ENCODE data around the gene MCTP1.

The MCTP1 gene

DNA sequence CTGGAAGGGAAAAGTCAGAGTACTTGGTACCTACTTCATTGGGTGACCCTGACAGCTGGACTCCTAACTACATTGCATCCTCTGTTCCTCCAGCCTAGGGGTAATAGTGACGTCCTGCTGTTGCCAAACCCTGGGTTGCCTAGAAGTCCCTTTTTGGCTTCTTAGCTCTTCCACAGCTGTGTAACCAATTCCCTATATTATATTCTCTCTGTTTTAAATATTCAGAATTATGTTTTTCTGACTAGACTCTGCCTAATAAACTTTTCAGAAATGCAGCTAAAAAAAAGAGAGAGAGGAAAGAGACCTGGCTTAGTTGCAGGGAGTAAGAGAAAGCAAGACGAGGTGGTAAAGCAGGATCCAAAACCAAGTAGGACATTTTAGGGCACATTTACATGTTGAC is 28.4 kb downstream of the MCTP1 start:
- Histone ChIP-seq H3K27ac (ENCODE audit: low read length) (no peak overlapping the region), H3K4me3 (ENCODE audit: low read length) (no peak overlapping the region), H3K27me3 (ENCODE audit: control insufficient read depth, insufficient read depth, low read length) (no peaks in the 10 kb centered on the region), H3K9me3 (ENCODE audit: control insufficient read depth, insufficient read depth, low read length) (no peaks in the 10 kb centered on the region), H3K36me3 (ENCODE audit: control insufficient read depth, insufficient read depth, low read length) (no peaks in the 10 kb centered on the region), H3K4me1 (ENCODE audit: control insufficient read depth, insufficient read depth, low read length) (no peaks in the 10 kb centered on the region)
- no peak for DNase-seq (ENCODE audit: low read depth, low spot score)
- no CpG with 5 or more reads among the region's 2 CpGs for WGBS (ENCODE audit: insufficient coverage, insufficient read length)

DNA sequence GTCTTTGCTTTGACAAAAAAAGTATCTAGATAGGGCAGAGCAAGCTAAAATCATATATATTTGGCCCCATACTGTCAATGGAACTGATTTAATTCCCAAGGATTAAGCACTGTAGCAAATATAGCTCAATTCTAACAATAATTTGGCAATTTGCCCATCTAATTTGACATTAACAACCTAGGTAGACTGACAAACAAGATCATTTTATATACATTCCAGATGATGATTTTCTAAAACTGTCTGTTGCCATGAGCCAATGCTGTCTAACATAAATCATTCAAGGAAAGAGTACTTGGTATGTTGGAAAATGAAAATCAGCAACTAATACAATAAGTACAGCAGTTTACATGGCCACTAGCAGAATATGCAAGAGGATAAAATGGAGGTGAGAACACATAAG is 32.1 kb downstream of the MCTP1 start:
- no peak for DNase-seq (ENCODE audit: low read depth, low spot score)
- Histone ChIP-seq H3K9me3 (ENCODE audit: control insufficient read depth, insufficient read depth, low read length) (no peaks in the 10 kb centered on the region), H3K4me1 (ENCODE audit: control insufficient read depth, insufficient read depth, low read length) (no peaks in the 10 kb centered on the region), H3K27ac (ENCODE audit: low read length) (no peak overlapping the region), H3K27me3 (ENCODE audit: control insufficient read depth, insufficient read depth, low read length) (no peaks in the 10 kb centered on the region), H3K36me3 (ENCODE audit: control insufficient read depth, insufficient read depth, low read length) (no peaks in the 10 kb centered on the region), H3K4me3 (ENCODE audit: low read length) (no peak overlapping the region)

DNA sequence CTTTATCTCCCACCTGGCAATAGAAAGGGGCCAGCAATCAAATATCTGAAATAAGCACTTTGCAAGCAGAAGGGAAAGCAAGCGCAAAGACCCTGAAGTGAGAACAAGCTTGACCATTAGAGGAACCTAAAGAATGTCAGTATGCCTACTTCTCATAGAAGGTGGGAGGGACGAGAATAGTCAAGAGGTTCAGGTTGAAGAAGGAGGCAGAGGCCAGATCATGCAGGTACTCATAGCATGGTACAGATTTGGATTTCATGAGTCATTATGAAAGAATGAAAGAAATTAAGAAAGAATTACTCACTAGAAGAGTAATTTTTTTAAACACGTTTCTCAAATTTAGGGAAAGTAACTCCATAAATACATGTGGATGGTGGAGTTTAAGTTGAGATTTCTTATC is 33.7 kb downstream of the MCTP1 start:
- Histone ChIP-seq H3K4me1 (ENCODE audit: control insufficient read depth, insufficient read depth, low read length) (no peaks in the 10 kb centered on the region), H3K27ac (ENCODE audit: low read length) (no peak overlapping the region), H3K4me3 (ENCODE audit: low read length) (no peak overlapping the region), H3K9me3 (ENCODE audit: control insufficient read depth, insufficient read depth, low read length) (no peaks in the 10 kb centered on the region), H3K36me3 (ENCODE audit: control insufficient read depth, insufficient read depth, low read length) (no peaks in the 10 kb centered on the region), H3K27me3 (ENCODE audit: control insufficient read depth, insufficient read depth, low read length) (no peaks in the 10 kb centered on the region)
- no CpG with 5 or more reads among the region's 3 CpGs for WGBS (ENCODE audit: insufficient coverage, insufficient read length)
- no peak for DNase-seq (ENCODE audit: low read depth, low spot score)

DNA sequence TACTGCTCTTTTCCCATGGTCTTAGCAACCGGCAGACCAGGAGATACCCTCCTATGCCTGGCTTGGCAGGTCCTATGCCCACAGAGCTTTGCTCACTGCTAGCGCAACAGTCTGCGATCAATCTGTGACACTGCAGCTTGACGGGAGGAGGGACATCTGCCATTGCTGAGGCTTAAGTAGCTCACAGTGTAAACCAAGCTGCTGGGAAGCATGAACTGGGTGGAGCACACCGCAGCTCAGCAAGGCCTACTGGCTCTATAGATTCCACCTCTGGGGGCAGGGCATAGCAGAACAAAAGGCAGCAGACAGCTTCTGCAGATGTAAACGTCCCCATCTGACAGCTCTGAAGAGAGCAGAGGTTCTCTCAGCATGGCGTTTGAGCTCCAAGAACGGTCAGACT is 40.4 kb downstream of the MCTP1 start:
- no CpG with 5 or more reads among the region's 8 CpGs for WGBS (ENCODE audit: insufficient coverage, insufficient read length)

DNA sequence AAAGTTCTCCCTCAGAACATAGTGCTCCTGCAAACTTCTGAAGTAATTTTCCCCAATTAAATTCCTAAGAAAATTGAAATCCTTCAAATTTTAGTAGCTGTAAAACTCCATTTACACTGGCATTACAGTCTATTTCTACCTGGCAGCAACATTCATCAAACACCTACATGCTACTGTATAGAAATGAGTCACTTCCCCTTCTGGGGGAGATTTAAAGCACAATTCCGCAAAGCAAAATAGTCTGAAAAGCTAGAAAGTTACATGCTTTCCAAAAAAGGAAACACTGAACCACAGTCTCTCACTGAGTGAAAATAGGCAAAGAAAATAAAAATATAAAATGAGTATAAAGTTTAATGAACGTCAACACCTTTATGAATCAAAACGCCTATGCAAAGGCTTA is 43.3 kb downstream of the MCTP1 start:
- H3K27me3 ChIP-seq (ENCODE audit: control insufficient read depth, insufficient read depth, low read length) = no peaks in the 10 kb centered on the region
- no peaks in the 10 kb centered on the region for H3K36me3 ChIP-seq (ENCODE audit: control insufficient read depth, insufficient read depth, low read length)
- H3K9me3 ChIP-seq (ENCODE audit: control insufficient read depth, insufficient read depth, low read length) = no peaks in the 10 kb centered on the region
- WGBS (ENCODE audit: insufficient coverage, insufficient read length) = no CpG with 5 or more reads among the region's 3 CpGs
- H3K27ac ChIP-seq (ENCODE audit: low read length) = no peak overlapping the region
- H3K4me1 ChIP-seq (ENCODE audit: control insufficient read depth, insufficient read depth, low read length) = no peaks in the 10 kb centered on the region
- H3K4me3 ChIP-seq (ENCODE audit: low read length) = no peak overlapping the region
- no peak for DNase-seq (ENCODE audit: low read depth, low spot score)

More for the DNA sequence above, 40.4 kb downstream of the MCTP1 start:
- H3K27me3 ChIP-seq (ENCODE audit: control insufficient read depth, insufficient read depth, low read length) = no peaks in the 10 kb centered on the region
- no peaks in the 10 kb centered on the region for H3K9me3 ChIP-seq (ENCODE audit: control insufficient read depth, insufficient read depth, low read length)
- no peak for DNase-seq (ENCODE audit: low read depth, low spot score)
- H3K27ac ChIP-seq (ENCODE audit: low read length) = no peak overlapping the region
- no peaks in the 10 kb centered on the region for H3K36me3 ChIP-seq (ENCODE audit: control insufficient read depth, insufficient read depth, low read length)
- no peaks in the 10 kb centered on the region for H3K4me1 ChIP-seq (ENCODE audit: control insufficient read depth, insufficient read depth, low read length)
- H3K4me3 ChIP-seq (ENCODE audit: low read length) = no peak overlapping the region

DNA sequence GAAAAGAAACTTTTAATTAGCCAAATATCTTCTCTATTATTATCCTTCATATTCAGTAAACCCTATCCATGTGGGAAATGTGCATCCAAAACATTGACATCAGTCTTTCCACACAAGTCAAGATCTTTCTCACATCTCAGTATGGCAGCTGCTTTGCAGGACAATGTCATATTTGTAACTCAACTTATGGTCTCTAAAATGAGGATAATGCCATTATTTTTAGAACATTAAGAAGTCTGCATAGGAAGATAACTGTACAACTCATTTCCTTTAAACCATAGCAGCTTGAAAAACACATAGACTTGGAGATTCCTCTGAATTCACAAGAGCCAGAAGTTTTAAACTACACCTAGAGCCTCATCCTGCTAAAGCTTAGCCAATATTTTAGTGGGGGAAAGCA is 43.7 kb downstream of the MCTP1 start:
- Histone ChIP-seq H3K27ac (ENCODE audit: low read length) (no peak overlapping the region), H3K36me3 (ENCODE audit: control insufficient read depth, insufficient read depth, low read length) (no peaks in the 10 kb centered on the region), H3K4me1 (ENCODE audit: control insufficient read depth, insufficient read depth, low read length) (no peaks in the 10 kb centered on the region), H3K27me3 (ENCODE audit: control insufficient read depth, insufficient read depth, low read length) (no peaks in the 10 kb centered on the region), H3K9me3 (ENCODE audit: control insufficient read depth, insufficient read depth, low read length) (no peaks in the 10 kb centered on the region), H3K4me3 (ENCODE audit: low read length) (no peak overlapping the region)
- DNase-seq (ENCODE audit: low read depth, low spot score) = no peak

DNA sequence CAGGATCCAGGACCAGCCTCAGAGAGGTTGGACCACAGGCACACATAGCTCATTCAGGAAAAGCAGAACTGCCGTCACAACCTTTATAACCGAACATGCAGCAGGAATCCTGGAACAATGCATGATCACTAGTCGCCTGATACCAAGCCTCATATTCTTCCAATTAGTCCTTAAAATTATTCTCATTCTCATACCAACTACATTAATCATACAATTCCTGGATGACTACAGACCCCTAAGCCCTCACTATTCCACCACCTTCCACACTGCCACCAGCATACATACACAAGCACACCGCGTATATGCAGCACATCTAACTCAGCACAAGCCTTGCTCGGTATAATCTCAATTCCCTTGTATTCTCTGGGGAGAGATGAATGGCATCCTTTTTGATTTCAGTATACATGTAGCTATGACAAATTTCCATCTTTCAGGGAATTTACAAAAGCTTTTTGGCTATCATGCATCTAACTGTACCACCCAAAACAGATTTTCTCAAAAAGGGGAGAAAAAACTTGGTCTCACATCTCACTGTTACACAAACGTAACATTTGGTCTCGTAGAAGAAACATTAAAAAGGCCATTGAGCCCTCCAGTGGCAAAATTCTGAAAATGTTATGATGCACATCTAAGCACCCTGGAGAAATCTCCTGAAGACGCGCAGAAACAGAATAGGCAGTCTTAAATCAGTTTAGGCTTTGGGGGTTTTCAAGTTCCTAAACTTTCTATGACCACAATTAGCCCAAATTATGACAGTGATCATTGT is 46.2 kb downstream of the MCTP1 start:
- no peaks in the 10 kb centered on the region for H3K4me1 ChIP-seq (ENCODE audit: control insufficient read depth, insufficient read depth, low read length)
- no peaks in the 10 kb centered on the region for H3K9me3 ChIP-seq (ENCODE audit: control insufficient read depth, insufficient read depth, low read length)
- H3K27me3 ChIP-seq (ENCODE audit: control insufficient read depth, insufficient read depth, low read length) = no peaks in the 10 kb centered on the region
- H3K36me3 ChIP-seq (ENCODE audit: control insufficient read depth, insufficient read depth, low read length) = no peaks in the 10 kb centered on the region
- H3K4me3 ChIP-seq (ENCODE audit: low read length) = no peak overlapping the region
- no peak overlapping the region for H3K27ac ChIP-seq (ENCODE audit: low read length)
- WGBS (ENCODE audit: insufficient coverage, insufficient read length) = 100% methylated on average over 1 of the region's 10 CpGs
- DNase-seq (ENCODE audit: low read depth, low spot score) = no peak

DNA sequence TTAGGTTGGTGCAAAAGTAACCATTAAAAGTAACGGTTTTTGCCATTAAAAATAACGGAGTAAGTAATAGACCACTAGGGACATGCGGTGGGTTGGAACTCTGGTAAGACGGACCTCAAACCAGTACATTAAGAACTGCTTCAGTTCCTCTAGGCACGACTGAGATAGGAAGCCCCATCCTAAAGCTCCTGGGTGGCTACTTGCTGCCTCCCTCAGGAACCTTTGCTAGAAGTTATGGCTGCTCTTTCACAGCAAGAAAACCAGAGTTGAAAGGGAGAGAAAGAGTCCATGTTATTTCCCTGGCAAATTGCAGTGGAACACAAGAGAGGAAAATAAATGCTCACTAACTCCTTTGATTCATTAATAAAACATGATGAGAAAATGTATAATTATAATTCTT is 47.6 kb downstream of the MCTP1 start:
- Histone ChIP-seq H3K27me3 (ENCODE audit: control insufficient read depth, insufficient read depth, low read length) (no peaks in the 10 kb centered on the region), H3K27ac (ENCODE audit: low read length) (no peak overlapping the region), H3K36me3 (ENCODE audit: control insufficient read depth, insufficient read depth, low read length) (no peaks in the 10 kb centered on the region), H3K4me1 (ENCODE audit: control insufficient read depth, insufficient read depth, low read length) (no peaks in the 10 kb centered on the region), H3K9me3 (ENCODE audit: control insufficient read depth, insufficient read depth, low read length) (no peaks in the 10 kb centered on the region), H3K4me3 (ENCODE audit: low read length) (no peak overlapping the region)
- no peak for DNase-seq (ENCODE audit: low read depth, low spot score)
- WGBS (ENCODE audit: insufficient coverage, insufficient read length) = no CpG with 5 or more reads among the region's 5 CpGs

DNA sequence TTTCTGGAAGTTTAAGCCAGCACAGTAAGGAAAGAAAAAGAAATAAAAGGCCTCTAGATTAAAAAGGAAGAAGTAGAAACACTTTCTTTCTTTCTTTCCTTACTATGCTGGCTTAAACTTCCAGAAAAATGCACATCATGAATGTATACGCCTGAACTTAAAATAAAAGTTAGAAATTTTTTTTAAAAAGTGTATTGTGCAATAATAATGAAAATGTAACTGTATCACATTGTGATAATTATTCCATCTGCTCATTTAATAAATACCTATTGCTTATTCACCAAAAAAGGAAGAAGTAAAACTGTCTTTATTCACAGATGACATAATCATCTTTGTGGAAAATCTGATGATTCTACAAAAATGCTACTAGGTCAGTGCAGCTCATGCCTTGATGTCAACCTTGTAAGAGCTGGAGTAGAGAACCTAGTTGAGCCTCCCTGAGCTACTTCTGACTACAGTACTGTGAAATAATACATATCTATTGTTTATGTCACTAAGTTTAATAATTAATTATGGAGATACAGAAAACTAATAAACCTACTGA is 49.4 kb downstream of the MCTP1 start:
- no peak for DNase-seq (ENCODE audit: low read depth, low spot score)
- H3K27me3 ChIP-seq (ENCODE audit: control insufficient read depth, insufficient read depth, low read length) = no peaks in the 10 kb centered on the region
- H3K9me3 ChIP-seq (ENCODE audit: control insufficient read depth, insufficient read depth, low read length) = no peaks in the 10 kb centered on the region
- no peaks in the 10 kb centered on the region for H3K36me3 ChIP-seq (ENCODE audit: control insufficient read depth, insufficient read depth, low read length)
- no peak overlapping the region for H3K4me3 ChIP-seq (ENCODE audit: low read length)
- no peak overlapping the region for H3K27ac ChIP-seq (ENCODE audit: low read length)
- WGBS (ENCODE audit: insufficient coverage, insufficient read length) = no CpG with 5 or more reads among the region's 1 CpG
- H3K4me1 ChIP-seq (ENCODE audit: control insufficient read depth, insufficient read depth, low read length) = no peaks in the 10 kb centered on the region

DNA sequence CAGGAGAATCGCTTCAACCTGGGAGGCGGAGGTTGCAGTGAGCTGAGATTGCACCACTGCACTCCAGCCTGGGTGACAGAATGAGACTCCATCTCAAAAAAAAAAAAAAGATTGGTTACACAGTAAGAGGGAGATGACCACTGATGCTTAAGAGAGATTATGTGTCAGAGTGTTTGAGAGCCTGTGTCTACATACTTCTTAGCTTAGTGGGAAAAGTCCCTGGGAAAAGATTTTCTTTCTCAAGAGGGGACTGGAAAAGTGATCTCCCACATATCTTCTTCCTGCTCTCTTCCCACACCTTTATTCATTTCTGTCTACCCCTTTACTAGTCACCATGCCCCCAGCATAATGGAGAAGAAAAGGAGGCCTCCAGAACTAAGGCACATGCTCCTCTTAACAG is 55.2 kb downstream of the MCTP1 start:
- H3K9me3 ChIP-seq (ENCODE audit: control insufficient read depth, insufficient read depth, low read length) = no peaks in the 10 kb centered on the region

DNA sequence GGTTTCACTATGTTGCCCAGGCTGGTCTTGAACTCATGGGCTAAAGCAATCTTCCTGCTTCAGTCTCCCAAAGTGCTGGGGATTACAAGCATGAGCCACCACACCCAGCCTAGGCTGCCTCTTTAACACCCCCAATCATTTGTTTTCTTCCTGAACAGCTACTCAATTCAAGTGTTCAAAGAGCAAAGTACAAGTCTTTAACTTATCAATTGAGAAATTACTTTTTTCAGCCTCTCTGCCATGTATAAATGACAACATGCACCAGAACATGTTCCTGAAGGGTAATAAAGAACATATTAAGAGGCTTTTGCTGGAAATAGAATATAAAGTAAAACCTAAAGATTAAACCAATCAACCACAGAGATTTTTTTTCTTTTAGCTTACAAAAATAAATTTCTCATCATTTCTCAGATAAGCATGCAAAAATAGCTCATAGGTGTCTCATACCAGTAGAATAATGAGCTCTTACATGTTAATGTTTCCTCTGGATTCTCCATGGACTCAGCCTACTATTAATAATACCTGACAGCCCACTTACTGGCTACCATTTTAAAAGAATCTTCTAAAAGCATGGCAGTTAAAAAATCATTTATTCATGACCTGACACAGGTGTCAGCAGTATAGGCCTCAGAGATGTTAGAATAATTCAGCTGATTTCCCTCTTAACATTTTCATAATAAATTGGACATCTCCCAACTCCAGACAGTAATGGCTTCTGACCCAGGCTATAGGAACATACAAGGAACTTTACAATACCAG is 60.0 kb downstream of the MCTP1 start:
- no peaks in the 10 kb centered on the region for H3K9me3 ChIP-seq (ENCODE audit: control insufficient read depth, insufficient read depth, low read length)
- no peaks in the 10 kb centered on the region for H3K4me1 ChIP-seq (ENCODE audit: control insufficient read depth, insufficient read depth, low read length)
- no peak overlapping the region for H3K4me3 ChIP-seq (ENCODE audit: low read length)
- DNase-seq (ENCODE audit: low read depth, low spot score) = no peak
- no peak overlapping the region for H3K27ac ChIP-seq (ENCODE audit: low read length)
- H3K27me3 ChIP-seq (ENCODE audit: control insufficient read depth, insufficient read depth, low read length) = no peaks in the 10 kb centered on the region
- no peaks in the 10 kb centered on the region for H3K36me3 ChIP-seq (ENCODE audit: control insufficient read depth, insufficient read depth, low read length)

More for the DNA sequence above, 55.2 kb downstream of the MCTP1 start:
- Histone ChIP-seq H3K4me1 (ENCODE audit: control insufficient read depth, insufficient read depth, low read length) (no peaks in the 10 kb centered on the region), H3K36me3 (ENCODE audit: control insufficient read depth, insufficient read depth, low read length) (no peaks in the 10 kb centered on the region), H3K27ac (ENCODE audit: low read length) (no peak overlapping the region), H3K4me3 (ENCODE audit: low read length) (no peak overlapping the region), H3K27me3 (ENCODE audit: control insufficient read depth, insufficient read depth, low read length) (no peaks in the 10 kb centered on the region)
- WGBS (ENCODE audit: insufficient coverage, insufficient read length) = no CpG with 5 or more reads among the region's 2 CpGs
- DNase-seq (ENCODE audit: low read depth, low spot score) = no peak
